Neural cell (in vitro differentiated cells): ENCODE data around the gene NMT1. TPM values are rescaled to one million over a fixed set of nuclear protein-coding genes. Genes with fewer than 3 reads are reported as not detected.

Source experiments
- H2AFZ ChIP-seq: fragments of 200-600, 300-800 bp; sonication (generic), shearing (Covaris generic); 2 replicates; pipeline ENCODE4 v1.6.0; 2014; ENCODE audit warnings: low read depth, mild to moderate bottlenecking, antibody characterized with exemption, low read length, moderate library complexity
- H3F3A ChIP-seq: fragments of 200-600 bp; shearing (Covaris generic); 2 replicates; pipeline ENCODE4 v1.6.1; 2016; ENCODE audit warnings: mild to moderate bottlenecking, moderate library complexity, mixed read lengths, antibody characterized with exemption, low read length; ENCODE audit not compliant: insufficient read depth, poor library complexity, severe bottlenecking
- H3K27ac ChIP-seq: fragments of 200-600, 300-800 bp; sonication (generic), shearing (Covaris generic); 2 replicates; pipeline ENCODE4 v1.5.1; 2014; ENCODE audit warnings: mild to moderate bottlenecking, low read length, moderate library complexity
- H3K27me3 ChIP-seq: fragments of 300-800, 200-600 bp; sonication (generic), shearing (Covaris generic); 2 replicates; pipeline ENCODE4 v1.6.0; 2014; ENCODE audit warnings: mild to moderate bottlenecking, low read depth, low read length, moderate library complexity; ENCODE audit not compliant: insufficient read depth
- H3K36me3 ChIP-seq: fragments of 300-800, 200-600 bp; sonication (generic), shearing (Covaris generic); 2 replicates; pipeline ENCODE4 v1.5.1; 2014; ENCODE audit warnings: mild to moderate bottlenecking, antibody characterized with exemption, low read length, moderate library complexity; ENCODE audit not compliant: insufficient read depth
- H3K4me2 ChIP-seq: fragments of 300-800, 200-600 bp; sonication (generic), shearing (Covaris generic); 2 replicates; pipeline ENCODE4 v1.6.0; 2014; ENCODE audit warnings: mild to moderate bottlenecking, low read length
- H3K4me3 ChIP-seq: fragments of 300-800, 200-600 bp; sonication (generic), shearing (Covaris generic); 2 replicates; pipeline ENCODE4 v1.5.1; 2014; ENCODE audit warnings: mild to moderate bottlenecking, low read length, moderate library complexity
- H3K79me2 ChIP-seq: fragments of 200-600 bp; shearing (Covaris generic); replicated peaks from 2 replicates; pipeline ENCODE4 v1.6.0; 2014; ENCODE audit warnings: mild to moderate bottlenecking, low read length, moderate library complexity; ENCODE audit not compliant: insufficient read depth
- H3K9ac ChIP-seq: fragments of 300-800, 200-600 bp; sonication (generic), shearing (Covaris generic); 2 replicates; pipeline ENCODE4 v1.6.1; 2016; ENCODE audit warnings: mild to moderate bottlenecking, low read length, mixed read lengths
- H3K9me2 ChIP-seq: fragments of 200-600 bp; shearing (Covaris generic); 2 replicates; pipeline ENCODE4 v1.6.1; 2016; ENCODE audit warnings: mild to moderate bottlenecking, low read length, mixed read lengths; ENCODE audit not compliant: insufficient read depth
- H3K9me3 ChIP-seq: fragments of 200-600, 300-800 bp; sonication (generic), shearing (Covaris generic); 2 replicates; pipeline ENCODE4 v1.6.1; 2016; ENCODE audit warnings: mild to moderate bottlenecking, mixed run types, low read length, moderate library complexity, mixed read lengths
- H4K20me1 ChIP-seq: fragments of 200-600 bp; shearing (Covaris generic); 2 replicates; pipeline ENCODE4 v1.6.1; 2016; ENCODE audit warnings: mild to moderate bottlenecking, mixed run types; ENCODE audit not compliant: insufficient read depth
- EP300 ChIP-seq: fragments of 450-650 bp; conservative IDR thresholded peaks from 2 replicates; pipeline ENCODE4 v1.6.1; 2014; ENCODE audit warnings: antibody characterized with exemption, mild to moderate bottlenecking, moderate library complexity; ENCODE audit not compliant: poor library complexity, severe bottlenecking
- EZH2 ChIP-seq: fragments of 200-600, 300-800 bp; shearing (Covaris generic), sonication (generic); IDR thresholded peaks from 2 replicates; pipeline ENCODE4 v1.6.1; 2014; ENCODE audit warnings: antibody characterized with exemption, low read length, borderline replicate concordance, mild to moderate bottlenecking; ENCODE audit not compliant: insufficient read depth, poor library complexity, severe bottlenecking
- MXI1 ChIP-seq: fragments of 450-650 bp; conservative IDR thresholded peaks from 2 replicates; pipeline ENCODE4 v1.6.1; 2014; ENCODE audit warnings: antibody characterized with exemption, mild to moderate bottlenecking; ENCODE audit not compliant: poor library complexity, severe bottlenecking
- POLR2AphosphoS5 ChIP-seq: IDR thresholded peaks from 2 replicates; pipeline ENCODE4 v1.6.1; 2012
- RAD21 ChIP-seq: fragments of 450-650 bp; conservative IDR thresholded peaks from 2 replicates; pipeline ENCODE4 v1.6.1; 2014; ENCODE audit warnings: antibody characterized with exemption, mild to moderate bottlenecking, moderate library complexity
- SMC3 ChIP-seq: fragments of 450-650 bp; conservative IDR thresholded peaks from 2 replicates; pipeline ENCODE4 v1.6.1; 2014; ENCODE audit warnings: antibody characterized with exemption, mild to moderate bottlenecking, moderate library complexity; ENCODE audit not compliant: poor library complexity
- TAF1 ChIP-seq: IDR thresholded peaks from 2 replicates; pipeline ENCODE4 v1.6.1; 2012; ENCODE audit warnings: low read depth
- polyA plus RNA-seq: library from polyadenylated mRNA; depleted of rRNA; stranded (reverse); fragments of >200 nt; gene quantifications from 2 replicates; pipeline ENCODE4 v1.2.3, GENCODE V29; 2014
- TF ChIP-seq, protein P1 (sequence below): fragments of 450-650 bp; IDR thresholded peaks from 2 replicates; pipeline ENCODE4 v1.5.1; 2014; ENCODE audit warnings: antibody characterized with exemption, mild to moderate bottlenecking, moderate library complexity; ENCODE audit not compliant: poor library complexity, severe bottlenecking
- TF ChIP-seq, protein P2 (sequence below): IDR thresholded peaks from 2 replicates; pipeline ENCODE4 v1.6.1; 2012; ENCODE audit warnings: borderline replicate concordance

The NMT1 gene
- polyA plus RNA-seq, 1 donor from 2014 or later = 23.4 TPM

GRCh38 chr17:45018848-45019711 lies 42.0 kb upstream of the NMT1 start:
- Histone ChIP-seq H3K4me2 (peak overlapping the region; percentile 76), H3K79me2 (no peaks in the 10 kb centered on the region), H4K20me1 (no peaks in the 10 kb centered on the region), H3K9me3 (no peaks in the 10 kb centered on the region), H2AFZ (no peak overlapping the region), H3K9ac (peak overlapping the region; percentile 23), H3K4me3 (peak overlapping the region; percentile 62), H3K9me2 (no peaks in the 10 kb centered on the region), H3K36me3 (no peaks in the 10 kb centered on the region), H3K27me3 (peaks cover 23% of the 10 kb centered on the region), H3K27ac (no peak overlapping the region), H3F3A (no peaks in the 10 kb centered on the region)
- TF ChIP-seq SMC3 = peak; percentile 68
- TF ChIP-seq EP300 = no peak
- TF ChIP-seq RAD21 = peak; percentile 48
- TF ChIP-seq, protein P1, sequence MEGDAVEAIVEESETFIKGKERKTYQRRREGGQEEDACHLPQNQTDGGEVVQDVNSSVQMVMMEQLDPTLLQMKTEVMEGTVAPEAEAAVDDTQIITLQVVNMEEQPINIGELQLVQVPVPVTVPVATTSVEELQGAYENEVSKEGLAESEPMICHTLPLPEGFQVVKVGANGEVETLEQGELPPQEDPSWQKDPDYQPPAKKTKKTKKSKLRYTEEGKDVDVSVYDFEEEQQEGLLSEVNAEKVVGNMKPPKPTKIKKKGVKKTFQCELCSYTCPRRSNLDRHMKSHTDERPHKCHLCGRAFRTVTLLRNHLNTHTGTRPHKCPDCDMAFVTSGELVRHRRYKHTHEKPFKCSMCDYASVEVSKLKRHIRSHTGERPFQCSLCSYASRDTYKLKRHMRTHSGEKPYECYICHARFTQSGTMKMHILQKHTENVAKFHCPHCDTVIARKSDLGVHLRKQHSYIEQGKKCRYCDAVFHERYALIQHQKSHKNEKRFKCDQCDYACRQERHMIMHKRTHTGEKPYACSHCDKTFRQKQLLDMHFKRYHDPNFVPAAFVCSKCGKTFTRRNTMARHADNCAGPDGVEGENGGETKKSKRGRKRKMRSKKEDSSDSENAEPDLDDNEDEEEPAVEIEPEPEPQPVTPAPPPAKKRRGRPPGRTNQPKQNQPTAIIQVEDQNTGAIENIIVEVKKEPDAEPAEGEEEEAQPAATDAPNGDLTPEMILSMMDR = peak; percentile 71
- no peak for TF ChIP-seq MXI1

DNA sequence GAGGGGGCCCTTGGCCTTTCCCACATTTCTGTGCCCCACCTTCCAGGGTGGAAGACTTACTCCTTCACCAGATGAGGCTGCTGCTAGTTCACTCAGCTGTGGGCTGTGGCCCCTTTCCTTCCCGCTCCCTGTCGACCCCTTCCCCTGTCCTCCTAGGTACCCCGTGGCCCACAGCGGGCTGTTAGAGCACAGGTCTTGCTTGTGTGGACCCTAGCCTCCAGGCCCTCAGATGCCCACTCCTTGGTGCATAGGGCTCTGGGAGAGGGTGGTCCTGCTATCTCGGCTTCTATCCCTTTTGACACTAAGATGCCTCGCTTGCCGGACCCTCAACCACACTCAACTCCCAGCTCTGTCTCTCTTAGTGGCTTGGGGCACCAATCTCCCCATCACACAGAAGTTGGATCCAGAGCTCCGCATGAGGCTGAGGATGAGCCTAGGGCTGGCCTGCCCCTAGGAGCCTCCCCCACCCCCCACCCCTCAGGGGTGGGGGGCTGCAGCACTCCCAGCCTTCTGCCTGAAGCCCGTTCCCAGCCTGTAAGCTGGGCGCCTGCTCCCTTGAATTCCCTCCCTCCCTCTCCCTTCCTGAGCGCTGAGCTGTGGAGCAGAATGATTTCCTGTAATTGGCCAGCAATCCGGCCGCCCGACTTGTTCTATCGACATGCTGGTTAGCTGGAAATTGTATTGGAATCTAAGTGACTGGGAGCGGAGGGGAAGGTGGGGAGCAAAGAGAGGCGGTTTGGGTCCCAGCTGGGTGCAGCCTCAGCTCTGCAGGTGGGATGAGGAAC lies 40.6 kb upstream of the NMT1 start:
- Histone ChIP-seq H2AFZ (no peak overlapping the region), H3K4me2 (no peak overlapping the region), H3F3A (no peaks in the 10 kb centered on the region), H3K9ac (peak overlapping the region; percentile 12), H3K79me2 (no peaks in the 10 kb centered on the region), H3K9me3 (no peaks in the 10 kb centered on the region), H3K27ac (no peak overlapping the region), H3K9me2 (no peaks in the 10 kb centered on the region), H3K27me3 (peaks cover 23% of the 10 kb centered on the region), H3K36me3 (no peaks in the 10 kb centered on the region), H4K20me1 (no peaks in the 10 kb centered on the region), H3K4me3 (peak overlapping the region; percentile 46)
- TF ChIP-seq POLR2AphosphoS5 = no peak
- no peak for TF ChIP-seq RAD21
- TF ChIP-seq MXI1 = no peak
- TF ChIP-seq SMC3 = no peak
- no peak for TF ChIP-seq EP300
- TF ChIP-seq, protein P2, sequence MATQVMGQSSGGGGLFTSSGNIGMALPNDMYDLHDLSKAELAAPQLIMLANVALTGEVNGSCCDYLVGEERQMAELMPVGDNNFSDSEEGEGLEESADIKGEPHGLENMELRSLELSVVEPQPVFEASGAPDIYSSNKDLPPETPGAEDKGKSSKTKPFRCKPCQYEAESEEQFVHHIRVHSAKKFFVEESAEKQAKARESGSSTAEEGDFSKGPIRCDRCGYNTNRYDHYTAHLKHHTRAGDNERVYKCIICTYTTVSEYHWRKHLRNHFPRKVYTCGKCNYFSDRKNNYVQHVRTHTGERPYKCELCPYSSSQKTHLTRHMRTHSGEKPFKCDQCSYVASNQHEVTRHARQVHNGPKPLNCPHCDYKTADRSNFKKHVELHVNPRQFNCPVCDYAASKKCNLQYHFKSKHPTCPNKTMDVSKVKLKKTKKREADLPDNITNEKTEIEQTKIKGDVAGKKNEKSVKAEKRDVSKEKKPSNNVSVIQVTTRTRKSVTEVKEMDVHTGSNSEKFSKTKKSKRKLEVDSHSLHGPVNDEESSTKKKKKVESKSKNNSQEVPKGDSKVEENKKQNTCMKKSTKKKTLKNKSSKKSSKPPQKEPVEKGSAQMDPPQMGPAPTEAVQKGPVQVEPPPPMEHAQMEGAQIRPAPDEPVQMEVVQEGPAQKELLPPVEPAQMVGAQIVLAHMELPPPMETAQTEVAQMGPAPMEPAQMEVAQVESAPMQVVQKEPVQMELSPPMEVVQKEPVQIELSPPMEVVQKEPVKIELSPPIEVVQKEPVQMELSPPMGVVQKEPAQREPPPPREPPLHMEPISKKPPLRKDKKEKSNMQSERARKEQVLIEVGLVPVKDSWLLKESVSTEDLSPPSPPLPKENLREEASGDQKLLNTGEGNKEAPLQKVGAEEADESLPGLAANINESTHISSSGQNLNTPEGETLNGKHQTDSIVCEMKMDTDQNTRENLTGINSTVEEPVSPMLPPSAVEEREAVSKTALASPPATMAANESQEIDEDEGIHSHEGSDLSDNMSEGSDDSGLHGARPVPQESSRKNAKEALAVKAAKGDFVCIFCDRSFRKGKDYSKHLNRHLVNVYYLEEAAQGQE = no peak
- TF ChIP-seq EZH2 = no peak
- TF ChIP-seq, protein P1 = no peak
- TF ChIP-seq TAF1 = no peak
